ENCODE data around the gene CALM3. TPM values are rescaled to one million over a fixed set of nuclear protein-coding genes. Genes with fewer than 3 reads are reported as not detected.

CALM3 gene
- total and polyA plus RNA-seq, 2 of the 4 experiments (the other 2 are of a cell fraction): 91.6 to 501 TPM

- in situ Hi-C loops (cut with MboI; ENCODE audit: low sequenced_read_pairs): no loop called here
- Histone ChIP-seq H3K4me1 (ENCODE audit: control insufficient read depth, insufficient read depth, low read length) (no peaks in the 10 kb centered on the region), H3K56ac (ENCODE audit: extremely low read depth, insufficient read depth, low read length) (no peak overlapping the region), H3K23ac (ENCODE audit: low read depth, low read length) (no peak overlapping the region), H3K4me3 (ENCODE audit: insufficient read depth, low read depth, low read length) (no peak overlapping the region), H2BK120ac (ENCODE audit: low read depth, low read length) (no peak overlapping the region), H3K36me3 (ENCODE audit: control insufficient read depth, insufficient read depth, low read length) (no peaks in the 10 kb centered on the region), H3K4ac (ENCODE audit: low read depth, low read length) (no peak overlapping the region), H3K79me1 (ENCODE audit: low read depth in 1 of 2, low read length in 2 of 2) (no peaks in the 10 kb centered on the region), H4K5ac (ENCODE audit: low read depth, low read length) (no peak overlapping the region), H2AFZ (replicated peaks; ENCODE audit: low read length, poor library complexity) (no peak overlapping the region), H4K20me1 (ENCODE audit: insufficient read depth, low read length) (no peaks in the 10 kb centered on the region), H2BK20ac (ENCODE audit: low read depth, low read length) (no peak overlapping the region), H3K9me1 (ENCODE audit: insufficient read depth, low read length) (no peaks in the 10 kb centered on the region), H2AK5ac (ENCODE audit: low read depth, low read length) (no peak overlapping the region), H2AK9ac (replicated peaks; ENCODE audit: low read depth, low read length, poor library complexity) (no peak overlapping the region), H3K9ac (ENCODE audit: low read depth, low read length) (no peak overlapping the region), H3K9me3 (ENCODE audit: control insufficient read depth, insufficient read depth, low read length) (no peaks in the 10 kb centered on the region), H4K91ac (ENCODE audit: insufficient read depth, low read depth, low read length) (no peak overlapping the region), H3K14ac (replicated peaks; ENCODE audit: low read depth, low read length) (no peak overlapping the region), H3K27ac (ENCODE audit: insufficient read depth, low read length) (no peak overlapping the region), H4K8ac (ENCODE audit: low read depth in 2 of 2, low read length in 2 of 2) (no peak overlapping the region), H3K4me2 (ENCODE audit: low read depth, low read length) (no peak overlapping the region), H2BK15ac (ENCODE audit: low read depth, low read length) (no peak overlapping the region), H3K18ac (ENCODE audit: low read depth, low read length) (no peak overlapping the region), H2BK5ac (ENCODE audit: low read depth, low read length, poor library complexity, severe bottlenecking) (no peak overlapping the region), H3K27me3 (ENCODE audit: control insufficient read depth, insufficient read depth, low read length) (no peaks in the 10 kb centered on the region)
- CTCF ChIA-PET: no interaction called here
- DNase-seq (no peak), ATAC-seq (ENCODE audit: low read depth) (no peak)
- no CpG with 5 or more reads among the region's 3 CpGs for WGBS, 2 experiments (ENCODE audit: extremely low coverage in 2 of 2, insufficient read length in 1 of 2)
- POLR2A ChIA-PET (ENCODE audit: unreplicated experiment): interaction anchor here (0.6 kb wide), 1 partner anchor 457 kb away, joined by 4 read pairs; no protein-coding TSS in a partner anchor
- TF ChIP-seq USF2 (IDR thresholded peaks at IDR 0.05; ENCODE audit: low read depth, low read length): no peak
- no peak for TF ChIP-seq RFX5 (IDR thresholded peaks at IDR 0.05; ENCODE audit: low read depth, low read length)
- no peak for TF ChIP-seq RCOR1 (IDR thresholded peaks at IDR 0.05; ENCODE audit: insufficient replicate concordance, low read length)
- no peak for TF ChIP-seq MXI1 (IDR thresholded peaks at IDR 0.05; ENCODE audit: borderline replicate concordance, low read depth, low read length)
- no peak for TF ChIP-seq RAD21 (IDR thresholded peaks at IDR 0.05; ENCODE audit: low read length)
- intact Hi-C loops (cut with micrococcal nuclease): no loop called here
- dilution Hi-C loops (cut with HindIII; ENCODE audit: low sequenced_read_pairs, unreplicated experiment): no loop called here
- no TSS peak for BruUV-seq (replicated peaks)
Observed at GRCh38 chr19:46587861-46588260, 13.3 kb upstream of the CALM3 start.

Data from IMR-90 (cell line).